Activated T-helper 1 cell treated with anti-CD3 and anti-CD28 coated beads, Interleukin-2, amount 50 U/mL, for 16 hours (primary cell): ENCODE measurements around the gene CGREF1.
A peak's percentile ranks its signal among the peaks of the same experiment; 100 is the strongest.

ENCODE experiments used
- DNase-seq, 2 donors: peaks; one replicate each; pipeline ENCODE4 v3.0.0-alpha.2; 2020; ENCODE audit warnings: low read depth in 1 of 2, low spot score in 1 of 2

CGREF1 gene

DNA sequence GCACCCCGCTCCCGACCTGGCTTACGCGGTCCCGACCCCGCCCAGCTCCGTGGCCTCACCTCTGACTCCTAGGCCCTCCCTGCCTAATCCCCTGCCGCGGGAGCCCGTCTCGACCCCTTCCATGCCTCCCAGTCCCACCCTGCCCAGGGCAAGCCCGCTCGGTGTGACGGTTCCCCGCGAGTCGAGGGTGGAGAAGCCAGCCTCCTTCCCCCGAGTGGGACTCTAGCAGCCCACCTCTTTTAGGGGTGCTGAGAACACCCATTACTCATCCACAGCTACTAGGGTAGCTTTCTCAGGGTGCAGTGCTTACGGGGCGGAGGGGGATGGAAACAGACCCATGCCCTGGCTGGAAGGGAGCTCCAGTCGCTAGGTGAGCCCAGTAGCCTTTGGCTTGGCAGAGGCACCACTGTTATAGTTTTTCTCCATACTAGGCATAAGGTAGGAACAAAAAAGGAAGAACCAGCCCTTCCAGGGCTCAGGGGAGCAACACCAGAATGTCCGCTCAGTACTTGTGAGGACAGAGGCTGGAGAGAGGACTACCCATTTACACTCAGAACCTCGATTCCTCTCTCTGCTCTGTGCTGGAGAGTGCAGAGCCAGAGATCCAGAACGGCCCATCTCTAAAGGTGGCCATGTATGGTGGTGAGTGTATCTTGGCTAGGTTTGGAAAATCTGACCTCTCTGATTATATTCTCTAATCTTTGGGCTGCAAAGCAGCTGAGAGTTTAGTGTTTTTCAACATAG lies 66.9 kb downstream of the CGREF1 start:
- DNase-seq, result peak in 1 of 2 donors; percentile 18

DNA sequence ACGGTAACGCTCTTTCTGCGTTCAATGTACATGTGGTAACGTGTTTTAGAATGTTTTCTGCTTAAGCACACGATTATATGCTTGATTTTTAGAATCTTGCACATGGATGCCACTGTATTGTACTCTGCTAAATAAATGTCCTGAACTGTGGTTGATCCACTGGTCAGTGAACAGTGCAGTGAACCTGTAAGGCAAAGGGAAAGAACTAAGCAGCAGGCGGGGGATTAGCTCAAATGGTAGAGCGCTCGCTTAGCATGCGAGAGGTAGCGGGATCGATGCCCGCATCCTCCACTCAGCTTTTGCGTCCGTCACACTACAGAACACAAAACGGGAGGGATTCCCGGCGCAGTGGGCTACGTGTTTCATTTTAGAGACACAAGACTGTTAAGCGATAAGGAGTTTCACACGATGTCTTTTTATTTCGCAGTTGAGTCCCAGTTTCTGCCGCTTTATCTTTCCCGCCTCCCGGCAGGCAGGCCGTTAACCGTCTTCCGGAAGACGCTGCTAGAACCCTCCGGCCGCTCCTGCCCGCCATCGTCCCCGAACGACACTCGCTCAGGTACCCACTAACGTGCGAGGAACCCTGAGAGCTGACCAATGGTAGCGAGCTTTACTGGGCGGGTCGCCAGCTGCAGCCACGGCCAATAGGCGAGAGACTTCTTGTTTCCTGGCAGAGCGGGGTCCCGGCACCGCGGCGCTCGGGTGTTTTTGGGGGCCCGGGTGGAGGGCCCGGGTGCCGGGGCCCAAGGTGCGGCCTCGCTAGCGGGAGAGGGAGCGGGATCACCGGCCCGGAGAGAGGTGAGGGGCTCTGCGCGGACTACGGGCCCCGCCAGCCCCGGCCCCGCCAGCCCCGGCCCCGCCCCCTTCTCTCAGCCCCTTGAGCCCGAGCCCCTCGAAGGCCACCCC lies 67.7 kb downstream of the CGREF1 start, which contains the start of gene AGBL5:
Gene AGBL5 (plus strand): TSS at position 673 of the 906 bp plus-strand sequence. CDS start 1,291 bp downstream, outside the sequence.
- DNase-seq, result peak; percentile 92
